HepG2 (cell line): ENCODE results near the gene GPR15. TPM values are rescaled to one million over a fixed set of nuclear protein-coding genes. Genes with fewer than 3 reads are reported as not detected.

Experiments used
- ATAC-seq: fragments of 200-7000 bp; cut with Tn5 transposase; 3 replicates; pipeline ENCODE4 v1.9.1; 2020; ENCODE audit warnings: mild to moderate bottlenecking, moderate library complexity
- BruUV-seq: library from RNA; stranded (reverse); fragments of 400-500 nt; replicated peaks from 2 replicates; lab custom pipeline; 2021; lab: Mats Ljungman, UMichigan
- CTCF ChIA-PET: fragments of 300-600 bp; formaldehyde crosslinking; extraction: SDS; loops from one replicate; lab custom pipeline; 2021; ENCODE audit warnings: low total read pairs, inconsistent platforms, low intra/inter-chr PET ratio; lab: Yijun Ruan, JAX
- POLR2A ChIA-PET: fragments of 350-600 bp; sonication (Branson Sonifier 250); formaldehyde crosslinking; loops from one replicate; lab custom pipeline; 2020; ENCODE audit warnings: antibody characterized with exemption, inconsistent platforms; lab: Yijun Ruan, JAX
- DNase-seq: peaks from one replicate; pipeline ENCODE4 v3.0.0-alpha.2; 2015; ENCODE audit warnings: low spot score
- FAIRE-seq: peaks from 3 replicates; lab custom pipeline; 2011; peaks lifted over from hg19 to GRCh38; lab: Jason Lieb, UNC
- H2AFZ ChIP-seq: one replicate; pipeline ENCODE4 v1.6.1; 2011; ENCODE audit warnings: low read length, inconsistent platforms
- H3K27ac ChIP-seq: fragments of 300-600 bp; 3 replicates; pipeline ENCODE4 v1.8.0; 2011; ENCODE audit warnings: mixed run types, mild to moderate bottlenecking, mixed read lengths, low read length, inconsistent platforms; ENCODE audit not compliant: insufficient read depth; ENCODE audit errors: extremely low read length
- H3K27me3 ChIP-seq, 2 experiments: fragments of 200-600 bp in 1 of 2; 2 replicates in 1 of 2; 3 replicates in 1 of 2; pipeline versions ENCODE4 v1.6.0 to v1.8.0; 2011; ENCODE audit warnings: low read length in 2 of 2, mild to moderate bottlenecking in 2 of 2, moderate library complexity in 2 of 2, inconsistent platforms in 1 of 2; ENCODE audit not compliant: insufficient read depth in 2 of 2, control insufficient read depth in 1 of 2
- H3K36me3 ChIP-seq, 2 experiments: fragments of 200-600 bp in 1 of 2; replicated peaks in 1 of 2; 2 replicates in 1 of 2; 3 replicates in 1 of 2; pipeline versions ENCODE4 v1.5.1 to v1.8.0; 2011; ENCODE audit warnings: low read length in 2 of 2, inconsistent platforms in 1 of 2; ENCODE audit not compliant: insufficient read depth in 2 of 2, control insufficient read depth in 1 of 2
- H3K4me1 ChIP-seq: 2 replicates; pipeline ENCODE4 v1.5.1; 2012; ENCODE audit warnings: low read length, inconsistent platforms; ENCODE audit not compliant: insufficient read depth
- H3K4me2 ChIP-seq: 2 replicates; pipeline ENCODE4 v1.6.0; 2011; ENCODE audit warnings: low read depth, low read length, inconsistent platforms
- H3K4me3 ChIP-seq, 3 experiments: fragments of 200-600 bp in 1 of 3; sonication (generic), shearing (Covaris generic) in 1 of 3; replicated peaks in 1 of 3; 2 replicates each; pipeline ENCODE4 v1.5.1; 2011 to 2016; ENCODE audit warnings: low read length in 3 of 3, inconsistent platforms in 2 of 3, low read depth in 2 of 3, mild to moderate bottlenecking in 2 of 3, control low read depth in 1 of 3, mixed read lengths in 1 of 3; ENCODE audit not compliant: insufficient read depth in 1 of 3
- H3K79me2 ChIP-seq: one replicate; pipeline ENCODE4 v1.6.1; 2011; ENCODE audit warnings: low read length, inconsistent platforms; ENCODE audit not compliant: insufficient read depth
- H3K9ac ChIP-seq: 2 replicates; pipeline ENCODE4 v1.6.0; 2011; ENCODE audit warnings: mild to moderate bottlenecking, low read depth, low read length, inconsistent platforms; ENCODE audit not compliant: insufficient read depth
- H3K9me3 ChIP-seq: 2 replicates; pipeline ENCODE4 v1.5.1; 2012; ENCODE audit warnings: mild to moderate bottlenecking, low read length
- H4K20me1 ChIP-seq: 2 replicates; pipeline ENCODE4 v1.6.0; 2011; ENCODE audit warnings: inconsistent platforms, mild to moderate bottlenecking, low read length, moderate library complexity; ENCODE audit not compliant: insufficient read depth
- AFF4 ChIP-seq: sonication (generic); formaldehyde crosslinking; IDR thresholded peaks from 2 replicates; pipeline ENCODE4 v1.4.0; 2020; ENCODE audit warnings: missing genetic modification reagents
- ELF3 ChIP-seq: IDR thresholded peaks from 2 replicates; pipeline ENCODE4 v1.6.1; 2016; ENCODE audit warnings: missing genetic modification reagents, missing compliant biosample characterization
- FOXP1 ChIP-seq, 2 experiments: fragments of 450-650 bp in 1 of 2; IDR thresholded peaks; 2 replicates each; pipeline ENCODE4 v1.6.1; 2017 to 2018; ENCODE audit warnings: antibody characterized with exemption in 1 of 2
- GLMP ChIP-seq: sonication (generic); formaldehyde crosslinking; IDR thresholded peaks from 2 replicates; pipeline ENCODE4 v1.9.0; 2021; ENCODE audit warnings: missing genetic modification reagents, mild to moderate bottlenecking, borderline replicate concordance
- KAT8 ChIP-seq: IDR thresholded peaks from 2 replicates; pipeline ENCODE4 v1.6.1; 2016; ENCODE audit warnings: missing genetic modification reagents, missing compliant biosample characterization
- MEIS2 ChIP-seq: sonication (generic); formaldehyde crosslinking; IDR thresholded peaks from 2 replicates; pipeline ENCODE4 v1.9.0; 2021; ENCODE audit warnings: mild to moderate bottlenecking, missing genetic modification reagents
- NR2F6 ChIP-seq, 2 experiments: IDR thresholded peaks; 2 replicates each; pipeline ENCODE4 v1.6.1; 2016; ENCODE audit warnings: antibody characterized with exemption in 1 of 2, mild to moderate bottlenecking in 1 of 2
- SOX13 ChIP-seq, 3 experiments: fragments of 450-650 bp in 1 of 3; sonication (generic) in 1 of 3; formaldehyde crosslinking in 1 of 3; IDR thresholded peaks in 2 of 3; conservative IDR thresholded peaks in 1 of 3; 2 replicates each; pipeline versions ENCODE4 v1.5.0 to v1.6.1; 2016 to 2020; ENCODE audit warnings: antibody characterized with exemption in 1 of 3, mild to moderate bottlenecking in 1 of 3, missing compliant biosample characterization in 1 of 3, missing genetic modification reagents in 1 of 3, moderate library complexity in 1 of 3
- SOX6 ChIP-seq, 2 experiments: fragments of 450-650 bp in 1 of 2; sonication (generic) in 1 of 2; formaldehyde crosslinking in 1 of 2; IDR thresholded peaks; 2 replicates each; pipeline versions ENCODE4 v1.4.0 to v1.6.1; 2017 to 2020; ENCODE audit warnings: antibody characterized with exemption in 1 of 2, mild to moderate bottlenecking in 1 of 2, missing genetic modification reagents in 1 of 2
- ZNF343 ChIP-seq: sonication (generic); formaldehyde crosslinking; IDR thresholded peaks from 2 replicates; pipeline ENCODE4 v1.4.0; 2020; ENCODE audit warnings: mild to moderate bottlenecking, missing genetic modification reagents
- ZNF468 ChIP-seq: sonication (generic); formaldehyde crosslinking; IDR thresholded peaks from 2 replicates; pipeline ENCODE4 v1.8.0; 2022; ENCODE audit warnings: mild to moderate bottlenecking, moderate library complexity, missing genetic modification reagents
- ZNF557 ChIP-seq: sonication (generic); formaldehyde crosslinking; IDR thresholded peaks from 2 replicates; pipeline ENCODE4 v1.4.0; 2020; ENCODE audit warnings: missing genetic modification reagents
- ZNF678 ChIP-seq: sonication (generic); formaldehyde crosslinking; IDR thresholded peaks from 2 replicates; pipeline ENCODE4 v1.4.0; 2020; ENCODE audit warnings: mild to moderate bottlenecking, missing genetic modification reagents
- ZNF724P ChIP-seq: sonication (generic); formaldehyde crosslinking; IDR thresholded peaks from 2 replicates; pipeline ENCODE4 v1.8.0; 2022; ENCODE audit warnings: missing genetic modification reagents, borderline replicate concordance
- WGBS: methylation state at CpG from one replicate; pipeline ENCODE4 v1.1.6; 2017; ENCODE audit warnings: low lambda C conversion rate; 5-methylcytosine and 5-hydroxymethylcytosine counted together
- in situ Hi-C: cut with HindIII; loops from 2 replicates; pipeline ENCODE4 v1.10.0; 2017; ENCODE audit warnings: low pct_unique_long_range_greater_than_20kb; ENCODE audit not compliant: extremely low pct_ligation_motif_present
- intact Hi-C: fragments of 100-400 bp; cut with micrococcal nuclease; formaldehyde crosslinking; loops from one replicate; pipeline ENCODE4 v1.10.0; 2022; ENCODE audit not compliant: unreplicated experiment
- polyA plus RNA-seq, 8 experiments: library from polyadenylated mRNA; depleted of rRNA in 3 of 8; stranded (reverse) in 7 of 8; unstranded in 1 of 8; fragments of >200 nt; fragmentation: Illumina TruSeq in 4 of 8; extraction: Trizol in 4 of 8; gene quantifications; 2 replicates each; pipeline versions ENCODE4 v1.2.1 to v1.2.3, GENCODE V29; 2011 to 2016; ENCODE audit warnings: low read depth in 4 of 8, missing spikeins in 1 of 8, mixed read lengths in 1 of 8; ENCODE audit not compliant: insufficient read depth in 1 of 8
- total RNA-seq, 5 experiments: library from RNA; depleted of rRNA; stranded (reverse); fragments of >200 nt; fragmentation: Illumina TruSeq; extraction: Trizol; gene quantifications; 2 replicates each; pipeline ENCODE4 v1.2.3, GENCODE V29; 2016; ENCODE audit warnings: low read depth in 1 of 5
- TF ChIP-seq, protein P1 (sequence below): IDR thresholded peaks from 2 replicates; pipeline ENCODE4 v1.6.1; 2018; ENCODE audit warnings: missing genetic modification reagents, mild to moderate bottlenecking, missing compliant biosample characterization

The GPR15 gene
- total and polyA plus RNA-seq, 2 of the 13 experiments (the other 11 are each of a cell fraction or from before 2014, with no cell fraction given) = not detected

DNA sequence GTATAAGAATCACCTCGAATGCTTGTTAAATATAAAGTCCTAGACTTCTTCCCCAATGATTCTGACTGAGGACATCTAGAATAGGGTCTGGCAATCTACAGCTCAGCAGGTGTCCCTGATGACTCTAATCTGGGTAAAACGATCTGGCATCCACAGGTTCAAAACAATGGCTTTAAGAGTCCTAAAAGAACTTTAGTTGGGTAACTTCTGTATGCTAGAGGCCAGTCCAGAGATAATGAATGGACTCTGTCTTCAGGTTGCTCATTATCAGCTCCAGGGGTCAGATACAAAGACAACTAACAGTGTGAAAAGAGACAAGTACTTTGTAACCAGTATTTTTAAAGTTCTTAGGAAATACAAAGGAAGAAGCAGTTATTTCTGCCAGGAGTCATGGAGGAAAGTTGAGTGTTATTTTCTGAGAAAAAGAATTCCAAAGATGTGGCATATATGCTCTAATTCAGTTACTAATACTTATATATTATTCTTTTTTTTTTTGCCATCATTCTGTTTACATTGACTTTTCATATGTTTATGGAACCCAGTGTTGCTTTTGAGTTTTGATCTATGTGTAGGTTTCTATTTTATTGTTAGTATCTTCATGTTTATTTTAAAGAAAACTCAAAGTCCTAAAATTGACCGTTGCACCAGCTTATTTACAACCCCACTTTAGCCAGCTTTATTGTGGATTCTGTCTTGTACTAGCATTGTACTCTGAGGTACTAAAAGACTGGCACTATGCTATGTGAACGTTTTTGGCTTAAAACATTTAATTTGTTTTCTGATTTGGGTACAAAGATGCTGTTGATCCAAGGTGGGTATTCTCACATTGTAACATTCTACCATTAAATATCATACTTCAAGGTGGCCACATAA lies 3.1 kb upstream of the GPR15 start:
- ChIA-PET POLR2A (no interaction called here), CTCF (no interaction called here)
- Histone ChIP-seq H3K27ac (peak overlapping the region; percentile 34), H3K9me3 (no peaks in the 10 kb centered on the region), H3K36me3 (no peaks in the 10 kb centered on the region), H3K9ac (no peak overlapping the region), H4K20me1 (no peaks in the 10 kb centered on the region), H3K27me3 (0 out of 5 replicates have a peak, but pooled peaks cover 0 to 4% of the 10 kb centered on the region in 2 experiments), H3K4me2 (peak overlapping the region; percentile 44), H3K4me1 (peaks cover 18% of the 10 kb centered on the region), H2AFZ (no peak overlapping the region), H3K79me2 (no peaks in the 10 kb centered on the region), H3K4me3 (no peak overlapping the region; a peak in 2 of 6 replicates)
- DNase-seq (peak; percentile 14), ATAC-seq (peak; percentile 81), FAIRE-seq (no peak)
- in situ Hi-C loops = loop anchor here (10.0 kb wide), 1 partner anchor 46 kb away; no protein-coding TSS in a partner anchor
- intact Hi-C loops = loop anchor here (10.0 kb wide), 2 partner anchors 286 to 764 kb away; partner anchors contain the start of gene ARL6
- BruUV-seq = no TSS peak
- WGBS = 16% methylated on average over 4 of the region's 4 CpGs
- TF ChIP-seq ZNF678 (CRISPR knock-in tag) (no peak), AFF4 (CRISPR knock-in tag) (no peak), KAT8 (no peak), MEIS2 (CRISPR knock-in tag) (no peak), ZNF557 (no peak), SOX13 (IDR thresholded peaks at IDR 0.05) (no peak), SOX13 (CRISPR knock-in tag; conservative IDR thresholded peaks at IDR 0.05 in 1 of 2, IDR thresholded peaks at IDR 0.05 in 1 of 2) (peak in 1 of 2 experiments; percentile 47; a peak in 1 of 4 replicates), FOXP1 (IDR thresholded peaks at IDR 0.05) (no peak), FOXP1 (CRISPR knock-in tag; IDR thresholded peaks at IDR 0.05) (no peak), ZNF343 (no peak), ZNF724P (no peak), NR2F6 (IDR thresholded peaks at IDR 0.05) (peak; percentile 40; the same call in 1 of the 2 replicates), NR2F6 (CRISPR knock-in tag; IDR thresholded peaks at IDR 0.05) (no peak), GLMP (CRISPR knock-in tag) (no peak), ELF3 (CRISPR knock-in tag) (no peak), SOX6 (IDR thresholded peaks at IDR 0.05) (no peak), SOX6 (CRISPR knock-in tag; IDR thresholded peaks at IDR 0.05) (peak; percentile 63), ZNF468 (CRISPR knock-in tag) (no peak)
- TF ChIP-seq, protein P1, sequence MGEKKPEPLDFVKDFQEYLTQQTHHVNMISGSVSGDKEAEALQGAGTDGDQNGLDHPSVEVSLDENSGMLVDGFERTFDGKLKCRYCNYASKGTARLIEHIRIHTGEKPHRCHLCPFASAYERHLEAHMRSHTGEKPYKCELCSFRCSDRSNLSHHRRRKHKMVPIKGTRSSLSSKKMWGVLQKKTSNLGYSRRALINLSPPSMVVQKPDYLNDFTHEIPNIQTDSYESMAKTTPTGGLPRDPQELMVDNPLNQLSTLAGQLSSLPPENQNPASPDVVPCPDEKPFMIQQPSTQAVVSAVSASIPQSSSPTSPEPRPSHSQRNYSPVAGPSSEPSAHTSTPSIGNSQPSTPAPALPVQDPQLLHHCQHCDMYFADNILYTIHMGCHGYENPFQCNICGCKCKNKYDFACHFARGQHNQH (CRISPR knock-in tag) = no peak
